Activated naive CD4-positive, alpha-beta T cell treated with anti-CD3 and anti-CD28 coated beads, Interleukin-2, amount 50 U/mL, for 24 hours (primary cell): ENCODE results near the gene RPS8.
"Not testable (repeated sequence)": the region's sequence is repeated elsewhere in the genome, so short reads cannot be mapped to it uniquely, and the experiment has no call there.

Experiments
- H3K27ac Mint-ChIP-seq: one replicate; pipeline ENCODE4 v1.8.0; 2021; ENCODE audit warnings: mild to moderate bottlenecking, mixed read lengths
- H3K27me3 Mint-ChIP-seq: one replicate; pipeline ENCODE4 v1.8.0; 2021; ENCODE audit warnings: mixed read lengths
- H3K36me3 Mint-ChIP-seq: one replicate; pipeline ENCODE4 v1.8.0; 2021; ENCODE audit warnings: mixed read lengths
- H3K4me1 Mint-ChIP-seq: one replicate; pipeline ENCODE4 v1.8.0; 2021; ENCODE audit warnings: mixed read lengths
- H3K4me3 Mint-ChIP-seq: one replicate; pipeline ENCODE4 v1.8.0; 2021; ENCODE audit warnings: mild to moderate bottlenecking, mixed read lengths
- H3K9me3 Mint-ChIP-seq: one replicate; pipeline ENCODE4 v1.8.0; 2021; ENCODE audit warnings: mixed read lengths

Gene RPS8

GRCh38 chr1:44775078-44775929, at the start of gene RPS8:
Gene RPS8, plus strand, starts transcription at chr1:44775540. Its CDS starts 57 bp downstream, at chr1:44775597.
- Mint-ChIP-seq H3K36me3 (peaks cover 30% of the 10 kb centered on the region), H3K4me1 (peaks cover 34% of the 10 kb centered on the region), H3K4me3 (peak within 1 kb of the TSS; percentile 97), H3K27me3 (no peaks in the 10 kb centered on the region), H3K9me3 (no peaks in the 10 kb centered on the region), H3K27ac (peak within 1 kb of the TSS; percentile 99)

DNA sequence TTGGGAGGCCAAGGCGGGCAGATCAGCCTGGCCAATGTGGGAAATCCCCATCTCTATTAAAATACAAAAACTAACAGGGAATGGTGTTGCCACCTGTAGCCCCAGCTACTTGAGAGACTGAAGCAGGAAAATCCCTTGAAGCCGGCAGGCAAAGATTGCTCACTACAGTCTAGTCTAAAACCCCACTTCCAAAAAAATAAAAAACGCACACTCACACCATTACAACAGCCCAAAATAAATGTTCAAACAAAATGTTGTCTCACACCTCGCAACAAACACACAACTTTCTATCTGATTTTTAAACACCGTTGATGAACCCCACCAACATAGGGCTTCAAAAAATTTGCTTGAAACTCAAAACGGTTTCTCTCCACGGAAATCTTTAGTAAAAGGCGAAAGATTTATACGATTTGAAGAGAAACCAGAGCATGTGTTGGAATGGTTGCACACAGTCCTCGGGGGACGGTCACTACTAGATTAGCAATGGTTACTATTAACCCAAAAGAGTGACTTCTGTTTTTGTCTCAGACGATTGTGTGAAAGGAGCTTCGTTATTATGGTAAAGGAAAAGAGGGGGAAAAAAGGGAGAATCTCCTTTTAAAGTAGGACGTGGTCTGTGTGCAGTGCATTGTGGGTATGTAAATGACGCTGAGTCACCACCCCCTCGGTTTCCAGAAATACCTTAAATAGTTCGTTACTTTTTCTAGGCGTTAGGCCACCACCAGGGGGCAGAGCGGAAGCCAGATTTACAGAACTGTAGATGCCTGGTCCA, 44.4 kb upstream of the RPS8 start, which contains the start of gene RNU5D-1:
TSS of gene RNU5D-1 (minus strand) at position 430 of the 772 bp plus-strand sequence.
- Mint-ChIP-seq H3K4me3 (peak within 1 kb of the TSS; percentile 73), H3K27ac (peak within 1 kb of the TSS; percentile 100), H3K36me3 (no peaks in the 10 kb centered on the region), H3K4me1 (peaks cover 36% of the 10 kb centered on the region), H3K9me3 (no peaks in the 10 kb centered on the region), H3K27me3 (no peaks in the 10 kb centered on the region)

DNA sequence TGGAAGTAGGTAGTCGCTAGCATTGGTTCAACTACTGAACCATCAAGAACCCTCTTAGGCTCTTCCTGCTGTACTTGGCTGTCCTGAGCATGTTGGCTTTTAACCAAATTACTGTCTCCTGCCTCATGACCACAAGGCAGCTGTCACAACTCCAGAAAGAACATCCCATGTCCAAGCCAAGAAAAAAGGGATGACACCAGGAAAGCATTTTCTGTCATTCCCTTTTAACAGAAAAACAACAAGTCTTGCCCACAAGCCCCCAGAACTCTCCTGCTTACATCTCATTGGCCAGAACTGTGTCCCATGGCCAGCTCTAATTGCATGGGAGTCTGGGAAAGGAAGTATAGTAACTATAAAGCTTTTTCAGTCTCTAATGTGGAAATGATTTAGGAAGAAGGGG, 42.0 kb upstream of the RPS8 start:
- Mint-ChIP-seq H3K27me3 (no peaks in the 10 kb centered on the region), H3K27ac (peak overlapping the region; percentile 52), H3K9me3 (no peaks in the 10 kb centered on the region), H3K4me3 (no peak overlapping the region), H3K4me1 (peaks cover 20% of the 10 kb centered on the region), H3K36me3 (no peaks in the 10 kb centered on the region)

GRCh38 chr1:44733784-44734183, 41.6 kb upstream of the RPS8 start:
- Mint-ChIP-seq H3K9me3 (no peaks in the 10 kb centered on the region), H3K36me3 (no peaks in the 10 kb centered on the region), H3K4me1 (peaks cover 19% of the 10 kb centered on the region), H3K4me3 (no peak overlapping the region), H3K27me3 (no peaks in the 10 kb centered on the region), H3K27ac (peak overlapping the region; percentile 52)

DNA sequence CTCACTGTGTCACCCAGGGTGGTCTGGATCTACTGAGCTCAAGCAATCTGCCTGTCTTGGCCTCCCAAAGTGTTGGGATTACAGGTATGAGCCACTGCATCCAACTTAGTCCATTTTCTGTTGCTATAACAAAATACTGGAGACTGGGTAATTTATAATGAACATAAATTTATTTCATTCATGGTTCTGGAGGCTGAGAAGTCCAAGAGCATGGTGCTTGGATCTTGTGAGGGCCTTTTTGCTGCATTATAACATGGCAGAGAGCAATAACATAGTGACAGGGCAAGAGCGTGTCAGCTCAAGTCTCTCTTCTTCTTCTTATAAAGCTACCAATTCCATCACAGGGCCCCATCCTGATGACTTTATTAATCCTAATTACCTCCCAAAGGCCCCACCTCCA, 39.3 kb upstream of the RPS8 start:
- Mint-ChIP-seq H3K27me3 (no peaks in the 10 kb centered on the region), H3K4me3 (no peak overlapping the region), H3K4me1 (peaks cover 27% of the 10 kb centered on the region), H3K27ac (no peak overlapping the region), H3K36me3 (no peaks in the 10 kb centered on the region), H3K9me3 (no peaks in the 10 kb centered on the region)

GRCh38 chr1:44738953-44739306, 36.4 kb upstream of the RPS8 start:
- H3K4me3 Mint-ChIP-seq: peak overlapping the region; percentile 94
- peaks cover 18% of the 10 kb centered on the region for H3K4me1 Mint-ChIP-seq
- H3K27me3 Mint-ChIP-seq, H3K9me3 Mint-ChIP-seq, H3K36me3 Mint-ChIP-seq: not testable (repeated sequence)
- peak overlapping the region; percentile 92 for H3K27ac Mint-ChIP-seq

DNA sequence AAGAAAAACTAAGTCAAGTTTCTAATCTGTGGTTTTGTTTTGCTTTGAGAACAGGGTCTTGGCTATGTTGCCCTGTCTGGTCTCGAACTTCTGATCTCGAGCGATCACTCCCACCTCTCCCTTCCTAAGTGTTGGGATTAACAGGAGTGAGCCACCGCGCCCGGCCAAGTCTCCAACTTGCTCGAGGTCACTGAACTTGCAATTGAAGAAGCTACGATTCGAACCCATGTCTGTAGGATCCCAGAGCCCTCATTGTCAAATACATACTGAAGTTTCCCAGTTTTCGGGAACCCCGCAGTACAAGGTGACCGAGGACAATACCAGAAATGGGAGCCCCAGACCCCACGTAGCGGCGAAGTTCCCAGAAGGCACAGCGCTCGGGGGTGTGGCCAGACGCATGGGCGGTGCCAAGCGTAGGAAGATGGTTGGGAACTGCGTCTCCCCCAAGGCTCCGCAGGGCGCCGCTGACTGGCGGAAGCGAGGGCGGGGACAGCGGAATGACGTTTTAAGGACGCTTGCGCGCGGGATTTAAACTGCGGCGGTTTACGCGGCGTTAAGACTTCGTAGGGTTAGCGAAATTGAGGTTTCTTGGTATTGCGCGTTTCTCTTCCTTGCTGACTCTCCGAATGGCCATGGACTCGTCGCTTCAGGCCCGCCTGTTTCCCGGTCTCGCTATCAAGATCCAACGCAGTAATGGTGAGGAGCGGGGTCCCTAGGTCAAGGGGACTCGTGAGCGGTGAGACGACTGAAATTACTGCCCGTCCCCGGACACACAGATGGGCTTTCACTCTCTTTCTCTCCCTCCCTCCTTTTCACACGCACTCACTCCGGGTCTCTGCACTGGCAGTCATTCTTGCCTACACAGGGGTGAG, 35.8 kb upstream of the RPS8 start, which contains the start of gene KIF2C:
TSS of gene KIF2C (plus strand) at position 531 of the 872 bp plus-strand sequence. CDS start at position 627, 96 bp downstream.
- Mint-ChIP-seq H3K27ac (peak within 1 kb of the TSS; percentile 92), H3K4me3 (peak within 1 kb of the TSS; percentile 94), H3K4me1 (peaks cover 18% of the 10 kb centered on the region), H3K9me3 (no peaks in the 10 kb centered on the region), H3K27me3 (no peaks in the 10 kb centered on the region), H3K36me3 (no peaks in the 10 kb centered on the region)

DNA sequence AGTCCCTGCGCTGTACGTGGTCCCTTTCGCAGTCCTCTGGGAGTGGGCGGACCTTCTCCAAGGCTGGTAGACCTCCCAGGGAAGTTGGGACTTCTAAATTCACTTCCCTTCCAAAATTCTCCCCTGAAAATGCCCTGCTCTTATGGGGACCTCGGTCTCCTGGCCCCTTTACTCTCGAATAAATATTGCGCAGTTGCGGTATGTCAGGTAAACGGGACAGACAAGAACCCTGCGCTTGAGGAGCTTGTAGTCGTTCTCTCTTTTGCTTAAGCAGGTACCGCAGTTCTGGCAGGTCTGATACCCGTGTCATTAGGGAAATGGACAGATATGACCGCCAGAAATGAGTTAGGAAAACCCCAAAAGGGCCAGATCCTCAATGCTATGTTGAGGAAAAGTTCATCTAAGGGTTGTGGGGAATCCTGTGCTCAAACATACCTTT, 35.1 kb upstream of the RPS8 start:
- H3K4me1 Mint-ChIP-seq: peaks cover 18% of the 10 kb centered on the region
- no peaks in the 10 kb centered on the region for H3K36me3 Mint-ChIP-seq
- no peaks in the 10 kb centered on the region for H3K9me3 Mint-ChIP-seq
- peak overlapping the region; percentile 65 for H3K27ac Mint-ChIP-seq
- peak overlapping the region; percentile 94 for H3K4me3 Mint-ChIP-seq
- H3K27me3 Mint-ChIP-seq: no peaks in the 10 kb centered on the region

DNA sequence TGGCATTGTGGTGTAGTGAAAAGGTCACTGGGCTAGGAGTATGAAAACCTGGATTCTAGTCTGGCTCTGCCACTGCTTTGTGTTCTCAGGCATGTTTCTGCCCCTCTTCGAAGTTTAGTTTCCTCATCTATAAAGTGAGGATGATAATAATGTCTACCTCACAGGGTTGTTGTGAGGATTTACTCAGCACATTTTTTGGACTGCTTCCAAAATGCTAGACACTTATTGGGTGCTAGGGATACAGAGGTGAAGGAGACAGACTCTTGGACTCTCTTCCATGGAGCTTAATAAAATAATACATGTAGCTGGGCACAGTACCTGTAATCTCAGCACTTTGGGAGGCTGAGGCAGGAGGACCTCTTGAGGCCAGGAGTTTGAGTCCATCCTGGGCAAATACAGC, 32.1 kb upstream of the RPS8 start:
- Mint-ChIP-seq H3K9me3 (no peaks in the 10 kb centered on the region), H3K36me3 (no peaks in the 10 kb centered on the region), H3K4me1 (peaks cover 21% of the 10 kb centered on the region), H3K27ac (no peak overlapping the region), H3K27me3 (no peaks in the 10 kb centered on the region), H3K4me3 (no peak overlapping the region)

DNA sequence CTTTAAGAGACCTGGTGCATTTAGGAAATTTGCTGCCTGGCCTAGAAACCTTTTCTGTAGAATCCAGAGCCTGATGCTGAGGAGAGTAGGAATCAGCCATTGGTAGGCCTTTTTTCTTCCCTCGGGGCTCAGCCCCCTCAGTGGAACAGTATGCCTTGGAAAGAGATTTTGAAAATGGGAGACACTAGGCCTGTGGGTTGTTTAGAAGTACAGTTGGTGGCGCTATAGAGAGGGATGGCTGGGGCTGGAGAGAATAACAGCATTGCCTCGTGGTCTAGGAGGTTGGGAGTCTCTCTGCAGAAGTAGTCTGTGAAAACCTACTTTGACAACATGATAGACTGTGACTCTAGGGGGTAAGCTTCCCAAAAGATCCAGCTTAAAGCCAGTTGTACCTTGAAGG, 27.5 kb upstream of the RPS8 start:
- H3K36me3 Mint-ChIP-seq: no peaks in the 10 kb centered on the region
- H3K4me3 Mint-ChIP-seq: no peak overlapping the region
- no peaks in the 10 kb centered on the region for H3K27me3 Mint-ChIP-seq
- H3K27ac Mint-ChIP-seq: no peak overlapping the region
- H3K9me3 Mint-ChIP-seq: no peaks in the 10 kb centered on the region
- peaks cover 3% of the 10 kb centered on the region for H3K4me1 Mint-ChIP-seq

- Mint-ChIP-seq H3K4me3 (no peak overlapping the region), H3K27ac (no peak overlapping the region), H3K27me3 (no peaks in the 10 kb centered on the region), H3K4me1 (peaks cover 9% of the 10 kb centered on the region), H3K36me3 (no peaks in the 10 kb centered on the region), H3K9me3 (no peaks in the 10 kb centered on the region)
These were observed 17.9 kb upstream of the RPS8 start for GRCh38 chr1:44757420-44757819.

GRCh38 chr1:44759077-44759476, 16.3 kb upstream of the RPS8 start:
- no peak overlapping the region for H3K4me3 Mint-ChIP-seq

GRCh38 chr1:44760876-44761275, 14.5 kb upstream of the RPS8 start:
- Mint-ChIP-seq H3K36me3 (no peaks in the 10 kb centered on the region), H3K4me3 (no peak overlapping the region), H3K4me1 (peaks cover 4% of the 10 kb centered on the region), H3K9me3 (no peaks in the 10 kb centered on the region), H3K27ac (no peak overlapping the region), H3K27me3 (no peaks in the 10 kb centered on the region)

More at GRCh38 chr1:44759077-44759476, 16.3 kb upstream of the RPS8 start:
- H3K4me1 Mint-ChIP-seq: peaks cover 4% of the 10 kb centered on the region
- no peaks in the 10 kb centered on the region for H3K27me3 Mint-ChIP-seq
- no peak overlapping the region for H3K27ac Mint-ChIP-seq
- no peaks in the 10 kb centered on the region for H3K36me3 Mint-ChIP-seq
- no peaks in the 10 kb centered on the region for H3K9me3 Mint-ChIP-seq

- H3K27me3 Mint-ChIP-seq, H3K9me3 Mint-ChIP-seq, H3K27ac Mint-ChIP-seq: not testable (repeated sequence)
These were observed 8.9 kb upstream of the RPS8 start for GRCh38 chr1:44766421-44766820.

More at GRCh38 chr1:44766421-44766820, 8.9 kb upstream of the RPS8 start:
- not testable (repeated sequence) for H3K4me3 Mint-ChIP-seq, H3K4me1 Mint-ChIP-seq, H3K36me3 Mint-ChIP-seq
